Measurements from ENCODE around the gene LRP1B.

GRCh38 chr2:141306368-141306767 is 824.4 kb downstream of the LRP1B start:
- TF ChIP-seq POLR2AphosphoS5 (IDR thresholded peaks at IDR 0.05; ENCODE audit: low read depth, low read length) (no peak), TAF1 (IDR thresholded peaks at IDR 0.05; ENCODE audit: borderline replicate concordance, insufficient read depth, low read length) (no peak), REST (IDR thresholded peaks at IDR 0.05; ENCODE audit: insufficient read depth in 1 of 2, low read depth in 2 of 2, low read length in 2 of 2) (no peak)

Measured in PFSK-1 (cell line).